GM19467 (cell line): ENCODE results near the gene MEGF11.

ENCODE experiments used
- ATAC-seq: cut with Tn5 transposase; IDR thresholded peaks from one replicate; pipeline ENCODE4 v1.9.1; 2021; ENCODE audit warnings: mild to moderate bottlenecking, moderate library complexity; ENCODE audit not compliant: unreplicated experiment

The MEGF11 gene

DNA sequence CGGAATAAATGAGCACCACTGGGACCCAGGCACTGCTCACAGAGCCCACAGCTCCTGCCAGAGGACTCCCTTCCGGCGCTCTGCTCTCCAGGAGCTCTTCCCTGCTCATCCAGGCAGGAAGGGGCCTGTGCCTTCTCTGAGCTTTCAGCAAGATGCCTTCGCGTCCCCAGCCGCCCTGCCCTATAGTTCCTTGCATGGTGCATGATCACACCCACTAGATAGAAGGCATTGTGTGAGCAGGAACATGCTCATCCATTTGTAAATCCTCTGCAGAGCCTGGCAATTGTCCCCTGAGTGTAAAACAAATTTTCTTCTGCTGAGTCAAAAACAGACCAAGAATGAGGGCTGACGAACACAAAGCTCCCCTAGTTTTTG lies 181.6 kb downstream of the MEGF11 start:
- ATAC-seq: no peak

DNA sequence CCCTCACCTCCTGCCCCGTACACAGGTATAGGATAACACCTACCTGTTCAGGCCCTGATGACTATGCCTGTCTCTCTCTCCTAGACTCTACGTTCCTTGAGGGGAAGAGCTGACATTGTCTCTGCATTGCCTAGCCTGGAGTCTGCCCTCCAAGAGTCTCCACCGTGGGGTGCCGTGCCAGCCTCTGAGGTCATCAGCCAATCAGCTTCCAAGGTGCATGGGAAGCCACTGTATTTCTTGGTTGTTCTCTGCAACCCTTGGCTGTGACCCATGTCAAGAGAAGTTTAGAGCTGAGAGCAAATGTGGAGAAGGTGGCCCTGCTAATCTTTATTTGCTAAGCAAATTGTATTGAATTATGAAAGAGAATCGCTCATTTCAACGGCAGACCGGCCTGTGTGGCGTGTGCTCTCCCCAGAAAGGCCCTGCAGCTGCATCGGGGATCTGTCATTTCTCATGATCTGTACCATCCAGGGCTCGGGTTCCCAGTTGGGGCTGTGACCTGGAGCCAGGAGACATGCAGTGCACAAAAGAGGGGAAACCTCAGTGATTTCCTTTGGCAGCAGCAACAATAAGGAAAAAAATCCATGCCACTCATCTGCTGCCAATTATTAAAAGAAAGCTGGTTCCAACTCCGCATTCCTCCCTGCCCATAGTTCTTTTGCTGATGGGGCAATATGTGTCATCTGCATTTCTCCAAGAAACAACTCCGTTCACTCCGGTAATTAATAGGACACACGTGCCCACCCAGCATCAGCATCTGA lies 182.2 kb downstream of the MEGF11 start:
- no peak for ATAC-seq

DNA sequence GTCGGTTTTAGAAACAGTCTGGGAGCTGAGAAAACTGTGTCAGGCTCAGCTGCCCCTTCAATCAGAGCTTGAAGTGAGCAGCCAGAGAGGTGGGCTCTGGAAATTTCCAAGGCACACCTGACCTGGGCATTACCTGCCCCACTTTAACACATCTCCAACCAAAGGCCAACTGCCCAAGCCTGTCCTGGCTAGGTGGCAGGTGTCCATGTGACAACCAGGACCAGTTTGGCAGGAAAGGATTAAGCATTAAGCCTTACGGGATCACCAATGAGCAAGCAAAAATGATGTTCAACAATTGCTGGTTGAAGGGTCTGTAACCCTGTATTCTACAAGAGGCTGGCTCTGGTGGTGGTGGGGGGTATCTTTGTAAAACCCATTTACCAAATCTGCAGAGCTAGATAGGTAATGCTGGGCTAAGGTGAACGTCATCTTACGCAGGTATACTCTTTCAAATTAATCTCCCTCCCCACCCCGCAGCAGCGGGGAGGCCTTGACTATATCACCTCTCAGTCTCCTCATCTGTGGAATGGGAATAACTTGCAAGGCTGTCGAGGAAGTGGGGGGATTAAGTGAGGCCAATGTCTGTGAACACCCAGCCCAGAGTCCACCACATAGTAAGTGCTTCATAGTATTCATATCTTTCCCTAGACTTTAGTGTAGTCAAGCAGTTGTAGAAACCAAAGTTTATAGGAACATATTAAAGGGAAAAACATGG lies 183.2 kb downstream of the MEGF11 start:
- ATAC-seq: no peak

DNA sequence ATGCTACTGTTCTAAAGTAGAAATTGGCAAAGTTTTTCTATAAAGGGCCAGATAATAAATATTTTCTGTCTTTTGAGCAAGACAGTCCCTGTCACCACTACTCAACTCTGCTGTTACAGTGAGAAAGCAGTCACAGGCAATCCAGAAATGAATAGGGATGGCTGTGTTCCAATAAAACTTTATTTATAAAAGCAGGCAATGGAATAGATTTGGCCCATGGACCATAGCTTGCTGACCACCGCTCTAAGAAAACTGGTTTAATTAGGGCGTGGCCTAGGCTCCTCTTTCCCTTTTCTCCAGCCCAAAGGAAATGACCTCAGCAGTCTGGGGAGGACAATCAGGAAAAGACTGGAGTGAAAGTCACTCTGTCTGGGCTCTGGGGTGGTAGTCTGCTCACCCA lies 183.8 kb downstream of the MEGF11 start:
- no peak for ATAC-seq

DNA sequence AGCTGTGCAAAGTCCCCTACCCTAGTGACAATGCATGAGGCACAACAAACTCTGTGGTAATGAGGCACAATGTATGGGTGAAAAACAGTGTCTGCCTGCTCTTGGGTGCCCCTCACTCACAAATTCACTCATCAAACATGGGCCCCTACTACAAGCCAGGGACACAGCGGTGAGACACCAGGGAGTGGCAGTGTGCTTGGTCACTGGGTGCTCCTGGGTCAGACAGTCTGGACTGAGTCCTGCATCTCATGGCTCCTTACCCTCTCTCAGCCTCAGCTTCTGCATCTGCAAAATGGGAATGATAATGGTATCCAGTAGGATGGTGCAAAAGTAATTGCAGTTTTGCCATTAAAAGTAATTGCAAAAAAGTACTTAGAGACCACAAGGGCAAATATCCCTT lies 184.7 kb downstream of the MEGF11 start:
- no peak for ATAC-seq

DNA sequence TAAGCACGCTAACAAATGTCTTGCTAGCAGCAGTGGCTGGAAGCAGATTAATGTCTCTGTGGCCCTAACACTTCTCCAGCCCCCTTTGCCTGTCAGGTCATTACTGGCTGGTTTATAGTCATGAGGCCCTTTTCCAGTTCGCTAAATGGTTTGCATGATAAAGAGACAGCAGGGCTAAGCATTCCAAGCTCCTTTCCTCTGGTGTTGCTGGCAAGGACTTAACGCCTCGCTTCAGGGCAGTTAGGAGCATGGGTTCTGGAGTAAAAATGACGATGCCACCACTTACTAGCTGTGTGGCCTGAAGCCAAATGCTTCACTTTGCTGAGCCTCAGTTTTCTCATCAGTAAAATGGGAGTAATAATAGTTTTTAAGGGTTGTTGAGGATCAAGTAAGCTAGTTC lies 185.9 kb downstream of the MEGF11 start:
- ATAC-seq: no peak

DNA sequence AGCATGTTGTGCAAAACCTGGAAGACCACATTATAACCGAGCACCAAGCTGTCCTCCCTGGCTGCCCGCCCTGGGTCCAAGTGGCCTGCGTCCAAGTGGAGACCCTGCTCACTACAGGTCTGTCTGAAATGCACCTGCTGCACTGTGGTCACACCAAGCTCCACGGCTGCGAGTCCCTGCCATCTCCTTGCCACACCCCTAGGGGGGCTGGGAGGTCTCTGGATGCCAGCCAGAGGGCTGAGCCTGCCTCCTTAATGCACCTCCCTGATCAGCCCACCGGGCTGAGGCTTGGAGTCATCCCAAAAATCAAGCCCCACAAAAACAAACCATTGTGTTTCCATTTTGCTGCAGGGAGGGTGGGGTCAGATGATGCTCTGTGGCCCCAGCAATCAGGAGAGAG lies 187.1 kb downstream of the MEGF11 start:
- ATAC-seq: no peak

DNA sequence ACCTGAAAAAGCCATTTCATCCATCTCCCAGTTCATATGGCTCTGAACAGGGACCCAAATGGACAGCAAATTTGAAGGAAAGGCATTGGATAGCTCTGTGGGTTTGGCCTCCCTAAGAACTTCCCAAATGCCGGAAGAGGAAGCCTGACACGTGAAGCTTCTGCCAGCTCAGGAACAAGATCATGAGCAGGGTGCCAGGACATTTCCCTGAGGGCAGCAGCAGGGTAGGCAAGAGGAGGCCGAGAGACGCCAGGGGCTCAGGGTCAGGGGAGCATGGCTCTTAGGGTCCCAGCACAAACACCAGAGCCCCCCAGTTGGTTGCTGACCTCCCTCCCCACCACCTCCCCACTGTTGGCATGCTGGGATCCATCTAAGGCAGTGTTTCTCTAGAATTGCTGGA lies 187.5 kb downstream of the MEGF11 start:
- no peak for ATAC-seq

DNA sequence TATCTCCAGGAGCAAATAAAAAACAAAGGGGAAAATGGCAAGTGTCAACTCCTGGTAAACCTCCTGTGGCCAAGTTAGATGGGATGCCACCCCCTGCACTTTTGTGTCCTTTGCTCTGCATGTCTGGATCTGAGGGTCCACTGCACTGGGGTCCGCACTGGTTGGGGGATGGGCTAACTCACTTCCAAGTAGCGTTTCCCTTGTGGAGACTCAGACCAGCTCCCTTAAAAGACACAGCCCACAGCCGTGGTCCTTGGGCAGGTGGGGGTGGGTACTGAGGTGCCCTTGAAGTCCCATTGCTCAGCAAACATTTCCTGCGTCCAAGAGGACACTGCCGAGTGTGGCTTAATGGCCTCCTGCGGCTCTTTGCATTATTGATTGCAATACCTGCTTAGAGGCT lies 188.2 kb downstream of the MEGF11 start:
- no peak for ATAC-seq

DNA sequence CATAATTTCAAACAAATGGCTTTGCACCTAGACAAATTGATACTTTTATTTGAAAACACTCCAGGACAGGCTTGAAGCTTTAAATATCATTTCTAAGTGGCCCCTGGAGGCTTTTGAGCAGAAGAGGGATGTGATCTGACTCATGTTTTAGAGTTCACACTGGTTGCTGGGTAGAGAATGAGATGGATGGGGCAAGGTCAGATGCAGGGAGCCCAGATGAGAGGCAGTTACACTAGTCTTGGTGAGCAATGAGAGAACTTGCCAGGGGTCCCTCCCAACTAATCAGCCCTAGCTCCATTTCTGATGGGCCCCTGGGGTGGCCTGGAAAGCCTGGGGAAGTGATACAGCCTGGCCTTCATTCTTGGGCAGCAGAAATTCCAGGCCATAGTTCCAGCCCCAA lies 190.4 kb downstream of the MEGF11 start:
- no peak for ATAC-seq

DNA sequence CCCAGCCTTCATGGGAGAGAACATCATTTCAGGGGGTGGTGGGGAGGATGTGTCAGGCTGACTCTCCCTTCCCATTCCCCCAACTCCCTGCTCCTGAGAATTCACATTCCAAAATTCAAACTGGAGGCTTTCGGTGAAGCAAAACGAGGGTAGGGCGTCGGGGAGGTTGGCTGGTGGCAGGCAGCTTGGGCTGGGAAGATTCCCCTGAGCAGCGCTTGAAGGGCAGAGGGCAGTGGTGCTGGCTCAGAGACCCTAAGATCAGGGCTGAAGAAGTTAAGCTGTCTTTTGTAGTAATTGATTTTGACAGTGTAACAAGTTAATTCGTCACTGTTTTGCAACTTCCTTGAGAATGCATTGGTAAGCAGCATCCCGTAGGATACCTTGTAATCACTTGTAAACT lies 196.5 kb downstream of the MEGF11 start:
- no peak for ATAC-seq

DNA sequence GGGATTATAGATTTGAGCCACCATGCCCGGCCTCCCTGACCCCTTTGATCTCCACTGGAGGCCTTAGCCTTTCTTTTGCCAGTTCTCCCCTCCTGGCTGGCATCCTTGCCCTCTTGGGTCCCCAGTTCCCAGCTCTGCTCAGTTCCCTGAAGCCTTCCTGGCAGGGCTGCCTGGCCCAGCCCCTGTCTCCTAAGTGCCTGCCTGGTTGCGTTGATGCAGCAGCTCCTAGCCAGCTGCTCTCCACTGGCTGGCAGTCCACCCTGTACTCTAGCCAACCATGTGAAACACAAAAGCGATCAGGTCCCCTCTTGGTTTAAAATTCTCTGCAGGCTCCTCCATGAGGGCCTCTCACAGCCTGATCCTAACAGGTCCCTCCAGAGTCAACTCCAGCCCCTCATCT lies 199.6 kb downstream of the MEGF11 start:
- no peak for ATAC-seq

DNA sequence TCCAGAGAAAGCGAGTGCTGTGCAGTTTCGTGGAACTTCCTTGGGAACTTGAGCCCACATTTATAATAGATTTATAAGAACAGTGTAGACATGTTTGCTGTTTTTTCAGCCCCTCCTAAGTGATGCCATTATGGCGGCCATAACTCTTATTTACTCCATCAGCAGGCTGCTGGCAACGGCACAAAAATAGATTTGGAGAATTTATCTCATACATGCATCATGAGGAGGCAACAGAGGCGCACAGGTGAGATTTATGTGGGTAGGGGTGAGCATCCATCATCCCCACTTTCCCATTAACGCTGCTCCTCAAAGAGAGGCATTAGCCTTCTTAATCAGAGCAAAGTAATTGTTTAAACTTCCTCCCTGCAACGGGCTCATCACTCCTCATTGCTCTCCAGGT lies 201.7 kb downstream of the MEGF11 start:
- no peak for ATAC-seq

DNA sequence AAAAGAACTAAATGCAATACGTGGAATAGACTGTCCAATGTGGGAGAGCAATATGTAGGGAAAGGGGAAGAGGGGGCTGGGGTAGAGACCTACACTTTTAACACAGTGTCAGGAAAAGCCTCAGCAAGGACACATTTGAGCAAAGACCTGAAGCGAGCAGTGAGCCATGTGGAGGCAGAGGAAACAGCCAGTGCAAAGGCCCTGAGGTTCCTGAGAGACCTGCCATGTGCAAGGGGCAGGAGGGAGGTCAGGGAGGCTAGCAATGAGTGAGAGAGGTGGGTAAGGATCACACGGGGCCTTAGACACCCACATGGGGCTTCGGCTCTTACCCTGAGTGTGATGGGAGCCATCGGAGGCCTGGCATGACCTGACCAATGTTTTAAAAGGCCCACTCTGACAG lies 203.3 kb downstream of the MEGF11 start:
- no peak for ATAC-seq

DNA sequence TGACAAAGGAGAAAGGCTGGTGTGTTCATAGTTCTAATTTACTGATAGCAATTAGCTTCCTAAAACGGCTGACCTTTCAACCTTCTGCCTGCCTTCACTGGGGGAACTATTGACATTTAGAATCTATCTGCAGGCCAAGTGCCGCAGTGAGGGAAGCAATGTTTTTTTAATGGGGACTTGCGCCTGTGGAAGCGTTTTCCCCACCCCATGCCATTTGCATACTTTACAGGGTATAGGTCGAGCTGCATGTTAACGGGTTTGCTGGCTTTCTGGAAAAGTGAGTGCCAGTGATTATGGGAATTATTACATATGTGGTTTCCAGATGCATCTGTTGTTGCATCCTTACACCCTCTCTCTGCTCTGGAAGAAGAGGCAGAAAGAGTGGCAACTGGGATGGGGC lies 204.2 kb downstream of the MEGF11 start:
- ATAC-seq: no peak

DNA sequence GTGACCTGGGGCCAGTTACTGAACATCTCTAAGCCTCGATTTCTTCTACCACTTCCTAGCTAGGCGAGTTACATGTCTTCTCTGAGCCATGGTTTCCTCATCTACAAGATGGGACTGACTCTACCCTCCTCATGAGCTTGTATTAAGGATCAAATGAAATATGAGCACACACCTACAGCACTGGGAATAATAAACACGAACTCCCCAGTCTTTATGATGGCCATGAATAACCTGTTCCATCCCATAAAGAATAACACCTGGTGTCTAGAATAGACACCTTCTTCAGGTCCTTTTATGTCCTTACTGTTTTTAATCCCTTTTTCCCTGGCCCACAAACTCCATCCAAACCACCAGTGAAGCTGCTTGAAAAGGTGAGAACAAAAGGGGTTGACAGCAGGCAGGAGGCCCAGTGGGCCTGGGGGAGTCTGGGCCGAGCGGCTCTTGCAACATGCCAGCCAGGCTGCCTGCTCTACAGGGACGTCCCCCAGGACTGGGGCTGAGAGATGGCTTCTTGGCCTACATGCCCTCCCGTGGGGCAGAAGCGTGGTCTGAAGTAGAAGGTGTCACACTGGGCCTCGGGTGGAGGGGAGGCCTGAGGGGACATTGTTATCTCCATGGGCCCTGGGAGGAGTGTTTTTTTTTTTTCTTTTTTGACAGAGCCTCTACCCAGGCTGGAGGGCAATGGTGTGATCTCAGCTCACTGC lies 206.1 kb downstream of the MEGF11 start:
- no peak for ATAC-seq

DNA sequence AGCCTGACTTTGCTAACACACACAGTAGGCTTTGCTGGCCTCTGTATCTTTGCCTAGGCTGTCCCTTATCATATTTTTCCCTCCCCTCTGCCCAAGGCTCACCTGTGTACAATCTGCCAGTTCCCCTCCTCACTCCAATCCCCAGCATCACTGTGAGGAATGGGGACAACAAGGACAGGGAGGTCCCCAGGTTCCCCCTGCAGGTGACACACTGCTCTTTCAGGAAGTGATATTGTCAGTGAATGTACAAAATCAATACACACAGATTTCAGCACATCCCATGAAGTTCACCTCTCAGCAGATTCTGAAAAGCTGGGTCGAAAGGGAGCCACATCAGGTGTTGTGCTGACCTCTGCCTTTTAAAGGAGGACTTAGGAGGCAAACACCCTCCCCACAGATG lies 206.8 kb downstream of the MEGF11 start:
- ATAC-seq: no peak

DNA sequence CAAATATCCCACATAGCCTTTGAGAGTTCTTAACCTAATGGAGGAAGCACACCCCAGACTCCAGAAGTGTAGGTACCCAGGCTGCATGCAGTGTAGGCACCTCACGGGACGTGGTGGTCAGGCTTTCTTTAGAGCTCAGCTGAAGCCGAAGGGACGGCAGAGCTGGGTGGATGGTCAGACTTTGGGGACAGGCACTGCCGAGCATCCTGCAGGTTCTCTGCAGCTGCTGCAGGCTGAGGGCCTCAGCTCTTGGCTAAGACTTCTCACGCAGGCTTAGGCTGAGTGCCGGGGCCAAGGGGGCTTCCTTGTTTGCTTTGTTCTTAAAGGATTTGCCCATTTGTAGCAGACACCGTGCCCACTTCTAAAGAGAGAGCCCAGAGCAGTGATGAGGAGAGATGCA lies 207.2 kb downstream of the MEGF11 start:
- ATAC-seq: no peak

DNA sequence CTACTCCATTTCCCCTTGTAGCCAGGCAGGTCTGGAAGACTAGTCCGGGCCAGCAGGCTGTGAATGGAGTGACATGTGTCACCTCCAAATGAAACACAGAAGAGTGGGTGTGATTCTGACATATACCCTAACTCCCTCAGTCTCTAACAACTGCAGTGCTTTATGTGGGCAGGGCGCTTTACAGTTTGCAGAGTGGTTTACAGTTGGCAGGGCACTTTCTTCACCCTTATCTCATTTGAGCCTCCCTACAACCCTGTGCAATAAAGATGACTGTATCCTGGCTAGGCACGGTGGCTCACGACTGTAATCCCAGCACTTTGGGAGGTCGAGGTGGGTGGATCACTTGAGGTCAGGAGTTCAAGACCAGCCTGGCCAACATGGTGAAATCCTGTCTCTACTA lies 208.0 kb downstream of the MEGF11 start:
- no peak for ATAC-seq

DNA sequence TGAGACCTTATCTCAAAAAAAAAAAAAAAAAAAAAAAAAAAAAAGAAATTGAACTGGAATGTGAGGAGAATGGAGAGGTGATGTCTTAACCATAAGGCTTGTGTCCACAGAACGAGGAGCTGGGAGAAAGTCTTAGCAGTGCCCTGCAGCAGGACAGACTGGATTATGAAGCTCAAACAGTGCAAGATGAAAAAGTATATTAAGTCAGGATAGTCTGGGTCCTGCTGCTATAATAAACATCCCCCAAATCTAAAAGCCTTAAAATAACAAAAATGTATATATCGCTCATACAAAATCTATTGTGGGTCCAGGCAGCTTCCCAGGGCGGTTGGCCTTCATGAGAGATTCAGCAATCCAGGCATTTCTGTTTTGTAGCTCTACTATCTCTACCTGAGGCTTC lies 208.7 kb downstream of the MEGF11 start:
- no peak for ATAC-seq

DNA sequence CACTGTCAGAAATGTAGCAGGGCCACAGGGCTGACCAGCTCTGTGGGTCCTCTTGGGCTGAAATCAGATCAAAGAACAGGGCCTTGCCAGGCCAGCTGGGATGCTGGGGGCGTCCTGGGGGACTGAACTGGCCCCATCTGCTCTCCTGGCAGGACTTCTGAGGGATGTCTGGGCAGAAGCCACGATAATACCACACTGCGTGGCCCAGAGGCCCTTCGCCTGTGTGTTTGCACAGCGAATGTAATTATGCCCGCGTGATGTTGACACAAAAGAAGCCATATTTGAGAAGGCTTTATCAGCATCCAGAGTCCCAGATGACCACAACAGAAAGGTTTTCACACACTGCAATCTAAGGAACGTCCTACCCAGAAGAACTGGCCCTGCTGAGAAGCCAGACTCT lies 210.3 kb downstream of the MEGF11 start:
- ATAC-seq: no peak

DNA sequence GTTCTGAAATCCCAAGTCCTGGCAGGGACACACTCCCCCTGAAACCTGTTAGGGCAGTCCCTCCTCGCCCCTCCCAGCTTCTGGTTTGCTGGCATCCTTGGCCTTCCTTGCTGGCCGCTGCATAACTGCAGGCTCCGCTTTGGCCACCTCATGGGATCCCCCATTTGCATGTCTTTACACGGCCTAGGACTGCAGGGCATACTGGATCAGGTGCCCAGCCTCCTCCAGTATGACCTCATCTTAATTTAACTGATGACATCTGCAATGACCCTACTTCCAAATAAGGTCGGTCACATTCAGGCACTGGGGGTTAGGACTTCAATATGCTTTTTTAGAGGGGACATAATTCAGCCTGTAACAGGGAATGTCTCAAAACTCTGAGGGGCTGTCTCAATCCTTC lies 210.9 kb downstream of the MEGF11 start:
- no peak for ATAC-seq
